Measurements from ENCODE around the gene ATP1A2. TPM values are rescaled to one million over a fixed set of nuclear protein-coding genes. Genes with fewer than 3 reads are reported as not detected.

Gene ATP1A2
- total RNA-seq, 3 donors from 2014 or later (not counting 1 experiment from before 2014, with no cell fraction given) = not detected

- Mint-ChIP-seq H3K27ac (no peak overlapping the region), H3K36me3 (no peaks in the 10 kb centered on the region), H3K9me3 (no peaks in the 10 kb centered on the region), H3K4me1 (no peaks in the 10 kb centered on the region), H3K4me3 (no peak overlapping the region), H3K27me3 (ENCODE audit: low read depth in 2 of 2) (peaks cover 8 to 31% of the 10 kb centered on the region in 2 donors)
- H3K27me3 ChIP-seq (ENCODE audit: control insufficient read depth, insufficient read depth, low read length) = no peaks in the 10 kb centered on the region
- H3K27ac ChIP-seq (ENCODE audit: low read length) = no peak overlapping the region
- no peak for TF ChIP-seq CTCF (IDR thresholded peaks at IDR 0.05)
- ATAC-seq (no peak), DNase-seq (no peak)
- intact Hi-C loops (cut with micrococcal nuclease) = no loop called here
- H3K4me1 ChIP-seq (ENCODE audit: control insufficient read depth, insufficient read depth, low read length) = no peaks in the 10 kb centered on the region
- no peaks in the 10 kb centered on the region for H3K9me3 ChIP-seq (ENCODE audit: control insufficient read depth, insufficient read depth, low read length)
- WGBS (ENCODE audit: insufficient coverage) = 95% methylated on average over 4 of the region's 4 CpGs
- no peak overlapping the region for H3K4me3 ChIP-seq (ENCODE audit: low read length)
- no peaks in the 10 kb centered on the region for H3K36me3 ChIP-seq (ENCODE audit: control insufficient read depth, insufficient read depth, low read length)
Measured at GRCh38 chr1:160179336-160179735, 63.8 kb downstream of the ATP1A2 start.

GRCh38 chr1:160186246-160186645, 70.7 kb downstream of the ATP1A2 start:
- H3K27ac ChIP-seq (ENCODE audit: low read length) = no peak overlapping the region
- DNase-seq (no peak), ATAC-seq (no peak)
- no peaks in the 10 kb centered on the region for H3K36me3 Mint-ChIP-seq
- TF ChIP-seq CTCF (IDR thresholded peaks at IDR 0.05) = no peak
- no peaks in the 10 kb centered on the region for H3K9me3 ChIP-seq (ENCODE audit: control insufficient read depth, insufficient read depth, low read length)
- H3K36me3 ChIP-seq (ENCODE audit: control insufficient read depth, insufficient read depth, low read length) = no peaks in the 10 kb centered on the region
- H3K4me1 ChIP-seq (ENCODE audit: control insufficient read depth, insufficient read depth, low read length) = no peaks in the 10 kb centered on the region
- H3K9me3 Mint-ChIP-seq = no peaks in the 10 kb centered on the region
- intact Hi-C loops (cut with micrococcal nuclease) = no loop called here
- WGBS (ENCODE audit: insufficient coverage) = 89% methylated on average over 7 of the region's 7 CpGs
- no peak overlapping the region for H3K27ac Mint-ChIP-seq
- no peak overlapping the region for H3K4me3 Mint-ChIP-seq
- no peaks in the 10 kb centered on the region for H3K4me1 Mint-ChIP-seq
- no peaks in the 10 kb centered on the region for H3K27me3 ChIP-seq (ENCODE audit: control insufficient read depth, insufficient read depth, low read length)
- H3K4me3 ChIP-seq (ENCODE audit: low read length) = no peak overlapping the region
- H3K27me3 Mint-ChIP-seq (ENCODE audit: low read depth in 2 of 2) = peaks cover 10 to 14% of the 10 kb centered on the region in 2 donors

GRCh38 chr1:160186729-160187128, 71.2 kb downstream of the ATP1A2 start:
- Mint-ChIP-seq H3K27ac (no peak overlapping the region), H3K36me3 (no peaks in the 10 kb centered on the region), H3K4me1 (no peaks in the 10 kb centered on the region), H3K27me3 (ENCODE audit: low read depth in 2 of 2) (peaks cover 10 to 12% of the 10 kb centered on the region in 2 donors), H3K9me3 (no peaks in the 10 kb centered on the region), H3K4me3 (no peak overlapping the region)
- DNase-seq = no peak
- Histone ChIP-seq H3K9me3 (ENCODE audit: control insufficient read depth, insufficient read depth, low read length) (no peaks in the 10 kb centered on the region), H3K27me3 (ENCODE audit: control insufficient read depth, insufficient read depth, low read length) (no peaks in the 10 kb centered on the region), H3K36me3 (ENCODE audit: control insufficient read depth, insufficient read depth, low read length) (no peaks in the 10 kb centered on the region), H3K4me1 (ENCODE audit: control insufficient read depth, insufficient read depth, low read length) (no peaks in the 10 kb centered on the region), H3K27ac (ENCODE audit: low read length) (no peak overlapping the region), H3K4me3 (ENCODE audit: low read length) (no peak overlapping the region)
- no peak for TF ChIP-seq CTCF (IDR thresholded peaks at IDR 0.05)
- intact Hi-C loops (cut with micrococcal nuclease) = no loop called here
- 86% methylated on average over 2 of the region's 2 CpGs for WGBS (ENCODE audit: insufficient coverage)
- ATAC-seq = no peak

- Mint-ChIP-seq H3K27me3 (ENCODE audit: low read depth in 2 of 2) (peaks cover 8% of the 10 kb centered on the region in 2 donors), H3K4me1 (no peaks in the 10 kb centered on the region), H3K36me3 (no peaks in the 10 kb centered on the region), H3K4me3 (no peak overlapping the region), H3K9me3 (no peaks in the 10 kb centered on the region), H3K27ac (no peak overlapping the region)
- Histone ChIP-seq H3K36me3 (ENCODE audit: control insufficient read depth, insufficient read depth, low read length) (no peaks in the 10 kb centered on the region), H3K27me3 (ENCODE audit: control insufficient read depth, insufficient read depth, low read length) (no peaks in the 10 kb centered on the region), H3K9me3 (ENCODE audit: control insufficient read depth, insufficient read depth, low read length) (no peaks in the 10 kb centered on the region), H3K4me1 (ENCODE audit: control insufficient read depth, insufficient read depth, low read length) (no peaks in the 10 kb centered on the region), H3K27ac (ENCODE audit: low read length) (no peak overlapping the region), H3K4me3 (ENCODE audit: low read length) (no peak overlapping the region)
- WGBS (ENCODE audit: insufficient coverage) = 81% methylated on average over 7 of the region's 7 CpGs
- TF ChIP-seq CTCF (IDR thresholded peaks at IDR 0.05) = no peak
- intact Hi-C loops (cut with micrococcal nuclease) = no loop called here
- ATAC-seq = no peak
- DNase-seq = no peak
Measured at GRCh38 chr1:160187407-160187806, 71.8 kb downstream of the ATP1A2 start.
